GM12878 (cell line): ENCODE data around the gene SEC24D.

Experiments used
- BCLAF1 ChIP-seq: fragments of 450-650 bp; IDR thresholded peaks from 2 replicates; pipeline ENCODE4 v1.6.1; 2017; ENCODE audit warnings: antibody characterized with exemption, mild to moderate bottlenecking, moderate library complexity
- BRCA1 ChIP-seq: IDR thresholded peaks from 2 replicates; pipeline ENCODE4 v1.6.1; 2011; ENCODE audit warnings: low read depth, low read length, improper control_type of control experiment
- CTCF ChIP-seq, 3 experiments: IDR thresholded peaks in 2 of 3; conservative IDR thresholded peaks in 1 of 3; 2 replicates each; pipeline ENCODE4 v1.5.1; 2011; ENCODE audit warnings: low read depth in 3 of 3, low read length in 3 of 3, mild to moderate bottlenecking in 3 of 3, control low read depth in 2 of 3, moderate library complexity in 2 of 3, inconsistent platforms in 1 of 3, mixed read lengths in 1 of 3; ENCODE audit not compliant: control insufficient read depth in 2 of 3, insufficient read depth in 1 of 3; ENCODE audit errors: extremely low read depth in 1 of 3
- FOXM1 ChIP-seq: IDR thresholded peaks from 2 replicates; pipeline ENCODE4 v1.6.1; 2012; ENCODE audit warnings: low read depth, mild to moderate bottlenecking, inconsistent platforms, low read length, moderate library complexity
- NFIC ChIP-seq: IDR thresholded peaks from 2 replicates; pipeline ENCODE4 v1.6.1; 2012; ENCODE audit warnings: low read depth, mild to moderate bottlenecking, inconsistent platforms, low read length, moderate library complexity
- NFYB ChIP-seq: IDR thresholded peaks from 2 replicates; pipeline ENCODE4 v1.6.1; 2011; ENCODE audit warnings: low read depth, mild to moderate bottlenecking, low read length, improper control_type of control experiment, moderate library complexity; ENCODE audit not compliant: insufficient read depth
- NR2C1 ChIP-seq: fragments of 450-650 bp; IDR thresholded peaks from 2 replicates; pipeline ENCODE4 v1.6.1; 2017; ENCODE audit warnings: antibody characterized with exemption, mild to moderate bottlenecking, moderate library complexity
- POLR2A ChIP-seq: IDR thresholded peaks from 2 replicates; pipeline ENCODE4 v1.6.1; 2011; ENCODE audit warnings: low read depth, mild to moderate bottlenecking, low read length
- REST ChIP-seq: IDR thresholded peaks from 2 replicates; pipeline ENCODE4 v1.6.1; 2012; ENCODE audit warnings: mild to moderate bottlenecking, low read depth, low read length
- SIN3A ChIP-seq: IDR thresholded peaks from 2 replicates; pipeline ENCODE4 v1.6.1; 2012; ENCODE audit warnings: low read depth, low read length, improper control_type of control experiment
- TARDBP ChIP-seq: IDR thresholded peaks from 2 replicates; pipeline ENCODE4 v1.6.1; 2016; ENCODE audit warnings: borderline replicate concordance
- TCF7 ChIP-seq: IDR thresholded peaks from 2 replicates; pipeline ENCODE4 v1.6.1; 2014; ENCODE audit warnings: antibody characterized with exemption, borderline replicate concordance
- ZBTB33 ChIP-seq: fragments of 450-650 bp; IDR thresholded peaks from 2 replicates; pipeline ENCODE4 v1.6.1; 2017; ENCODE audit warnings: mild to moderate bottlenecking

GRCh38 chr4:118872181-118872580 is 36.3 kb upstream of the SEC24D start:
- TF ChIP-seq SIN3A = no peak
- no peak for TF ChIP-seq POLR2A
- TF ChIP-seq TCF7 = no peak
- TF ChIP-seq BRCA1 = no peak
- no peak for TF ChIP-seq TARDBP
- no peak for TF ChIP-seq CTCF (IDR thresholded peaks at IDR 0.05 in 2 of 3, conservative IDR thresholded peaks at IDR 0.05 in 1 of 3; ENCODE audit: control insufficient read depth in 2 of 3, extremely low read depth in 1 of 3, insufficient read depth in 1 of 3, low read depth in 3 of 3, low read length in 3 of 3)
- TF ChIP-seq REST = no peak
- no peak for TF ChIP-seq NFIC
- TF ChIP-seq FOXM1 = no peak
- no peak for TF ChIP-seq NR2C1
- TF ChIP-seq BCLAF1 = no peak
- TF ChIP-seq ZBTB33 = no peak
- no peak for TF ChIP-seq NFYB
